Spleen (tissue), 11 donors: ENCODE results near the gene KDM2B. TPM values are rescaled to one million over a fixed set of nuclear protein-coding genes. Genes with fewer than 3 reads are reported as not detected.

Experiments
- DNase-seq: peaks from one replicate; pipeline ENCODE4 v3.0.0-alpha.2; 2020
- H3K27ac ChIP-seq, 8 donors: fragments of 200-600 bp; sonication (generic) in 7 of 8; 1 replicate in 4 of 8; 2 replicates in 4 of 8; pipeline versions ENCODE4 v1.5.0 to v1.8.0; 2016 to 2021; ENCODE audit warnings: inconsistent platforms in 4 of 8, mild to moderate bottlenecking in 4 of 8, moderate library complexity in 1 of 8
- H3K27me3 ChIP-seq, 7 donors: fragments of 200-600 bp; sonication (generic) in 6 of 7; replicated peaks in 1 of 7; 1 replicate in 4 of 7; 2 replicates in 3 of 7; pipeline versions ENCODE4 v1.5.0 to v1.8.0; 2016 to 2021; ENCODE audit warnings: inconsistent platforms in 3 of 7, mild to moderate bottlenecking in 1 of 7
- H3K36me3 ChIP-seq, 6 donors: fragments of 200-600 bp; sonication (generic) in 5 of 6; 1 replicate in 4 of 6; 2 replicates in 2 of 6; pipeline versions ENCODE4 v1.5.0 to v1.8.0; 2016 to 2021; ENCODE audit warnings: inconsistent platforms in 2 of 6
- H3K4me1 ChIP-seq, 6 donors: fragments of 200-600 bp; sonication (generic) in 5 of 6; 1 replicate in 3 of 6; 2 replicates in 3 of 6; pipeline versions ENCODE4 v1.5.0 to v1.8.0; 2016 to 2021; ENCODE audit warnings: inconsistent platforms in 3 of 6
- H3K4me3 ChIP-seq, 8 donors: fragments of 200-600 bp; sonication (generic) in 7 of 8; 1 replicate in 4 of 8; 2 replicates in 4 of 8; pipeline versions ENCODE4 v1.5.0 to v1.8.0; 2016 to 2021; ENCODE audit warnings: inconsistent platforms in 4 of 8, mild to moderate bottlenecking in 4 of 8, moderate library complexity in 2 of 8
- H3K9me3 ChIP-seq, 8 donors: fragments of 200-600 bp; sonication (generic) in 7 of 8; 1 replicate in 4 of 8; 2 replicates in 4 of 8; pipeline versions ENCODE4 v1.5.0 to v1.8.0; 2016 to 2021; ENCODE audit warnings: inconsistent platforms in 4 of 8
- CTCF ChIP-seq, 11 experiments: fragments of 200-600 bp in 7 of 11; fragments of 450-650 bp in 4 of 11; sonication (generic) in 4 of 11; IDR thresholded peaks in 8 of 11; conservative IDR thresholded peaks in 3 of 11; 1 replicate in 7 of 11; 2 replicates in 4 of 11; pipeline versions ENCODE4 v1.4.0 to v1.8.0; 2016 to 2021; ENCODE audit warnings: antibody characterized with exemption in 11 of 11, inconsistent platforms in 4 of 11, mild to moderate bottlenecking in 1 of 11
- POLR2A ChIP-seq, 3 donors: fragments of 450-650 bp; IDR thresholded peaks; one replicate each; pipeline ENCODE4 v1.5.1; 2017; ENCODE audit warnings: antibody characterized with exemption in 3 of 3, mild to moderate bottlenecking in 1 of 3
- POLR2AphosphoS5 ChIP-seq, 3 donors: sonication (generic); formaldehyde crosslinking; IDR thresholded peaks; one replicate each; pipeline ENCODE4 v1.5.1; 2017; ENCODE audit warnings: antibody characterized with exemption in 3 of 3
- WGBS, 5 donors: extraction: QIAGEN DNeasy Blood & Tissue Kit in 3 of 5; methylation state at CpG; one replicate each; pipeline versions ENCODE4 v1.1.5 to v1.1.7; 2013 to 2018; 5-methylcytosine and 5-hydroxymethylcytosine counted together
- intact Hi-C: fragments of 100-400 bp; cut with DNase I; formaldehyde crosslinking; loops from one replicate; pipeline ENCODE4 v1.15.0; 2023; ENCODE audit warnings: low total_unique reads
- polyA plus RNA-seq, 3 donors: library from polyadenylated mRNA; stranded (reverse); fragments of 200-250 nt; gene quantifications; one replicate each; pipeline ENCODE4 v1.2.1, GENCODE V29; 2013
- total RNA-seq, 7 donors: library from RNA; depleted of rRNA in 3 of 7; stranded (reverse); fragments of >200 nt in 3 of 7; fragmentation: NEBNext Ultra II Directional in 4 of 7; extraction: Animal tissue kit (Norgen Biotek cat#: 25700) in 4 of 7; gene quantifications; one replicate each; pipeline versions ENCODE4 v1.1.0 to v1.2.1, GENCODE V29; 2016 to 2021
- donor health status: healthy with polysubstance abuse.
- donor health status: DM: no; HTN: no; CAD: no; lungs with moderate emphysema.
- donor health status: DM: no; HTN: no; CAD: no.
- donor health status: Bipolar disorder and iron deficiency.
- donor health status: healthy.
- donor health status: DM: no; HTN: no; CAD: no.
- donor health status: DM: yes; HTN: yes; CAD: no.

The KDM2B gene
- total and polyA plus RNA-seq, 10 donors: 20.8 to 56.2 (median 40.1) TPM

GRCh38 chr12:121562488-121562887 is 18.3 kb downstream of the KDM2B start:
- TF ChIP-seq CTCF (IDR thresholded peaks at IDR 0.05 in 8 of 11, conservative IDR thresholded peaks at IDR 0.05 in 3 of 11) (no peak), POLR2AphosphoS5 (IDR thresholded peaks at IDR 0.05) (no peak), POLR2A (IDR thresholded peaks at IDR 0.05) (no peak)

GRCh38 chr12:121561009-121561395 is 19.8 kb downstream of the KDM2B start:
- no peak for DNase-seq
- Histone ChIP-seq H3K36me3 (peaks cover 0 to 16% (median 0%) of the 10 kb centered on the region in 6 donors), H3K27ac (peak overlapping the region in 1 of 8 donors; percentile 5), H3K9me3 (no peaks in the 10 kb centered on the region), H3K4me1 (peaks cover 0 to 37% (median 11%) of the 10 kb centered on the region in 6 donors), H3K4me3 (no peak overlapping the region), H3K27me3 (no peaks in the 10 kb centered on the region)
- TF ChIP-seq CTCF (IDR thresholded peaks at IDR 0.05 in 8 of 11, conservative IDR thresholded peaks at IDR 0.05 in 3 of 11): no peak
- TF ChIP-seq POLR2A (IDR thresholded peaks at IDR 0.05): no peak
- TF ChIP-seq POLR2AphosphoS5 (IDR thresholded peaks at IDR 0.05): no peak
- intact Hi-C loops: no loop called here
- 86 to 97% (median 92%) methylated on average over 15 to 16 of the region's 16 CpGs for WGBS, 5 donors

More at GRCh38 chr12:121562488-121562887, 18.3 kb downstream of the KDM2B start:
- intact Hi-C loops: no loop called here
- H3K4me1 ChIP-seq: peaks cover 0 to 35% (median 11%) of the 10 kb centered on the region in 6 donors
- DNase-seq: no peak
- H3K27ac ChIP-seq: no peak overlapping the region
- 44 to 92% (median 79%) methylated on average over 1 of the region's 1 CpG for WGBS, 5 donors
- H3K9me3 ChIP-seq: no peaks in the 10 kb centered on the region
- no peaks in the 10 kb centered on the region for H3K27me3 ChIP-seq
- H3K4me3 ChIP-seq: no peak overlapping the region
- H3K36me3 ChIP-seq: peaks cover 0 to 23% (median 0%) of the 10 kb centered on the region in 6 donors

GRCh38 chr12:121560392-121561008 is 20.3 kb downstream of the KDM2B start:
- Histone ChIP-seq H3K9me3 (no peaks in the 10 kb centered on the region), H3K36me3 (peaks cover 0 to 15% (median 0%) of the 10 kb centered on the region in 6 donors), H3K27me3 (no peaks in the 10 kb centered on the region), H3K4me1 (peaks cover 0 to 37% (median 11%) of the 10 kb centered on the region in 6 donors), H3K27ac (peak overlapping the region in 1 of 8 donors; percentile 5), H3K4me3 (no peak overlapping the region)
- intact Hi-C loops: no loop called here
- DNase-seq: no peak
- WGBS, 5 donors: 49 to 57% (median 51%) methylated on average over 8 of the region's 8 CpGs
- TF ChIP-seq POLR2A (IDR thresholded peaks at IDR 0.05) (no peak), CTCF (IDR thresholded peaks at IDR 0.05 in 8 of 11, conservative IDR thresholded peaks at IDR 0.05 in 3 of 11) (no peak), POLR2AphosphoS5 (IDR thresholded peaks at IDR 0.05) (no peak)

- 89 to 97% (median 93%) methylated on average over 7 of the region's 7 CpGs for WGBS, 5 donors
- Histone ChIP-seq H3K4me3 (no peak overlapping the region), H3K4me1 (peaks cover 0 to 37% (median 11%) of the 10 kb centered on the region in 6 donors), H3K27ac (no peak overlapping the region), H3K27me3 (no peaks in the 10 kb centered on the region), H3K9me3 (no peaks in the 10 kb centered on the region), H3K36me3 (peaks cover 0 to 15% (median 0%) of the 10 kb centered on the region in 6 donors)
- intact Hi-C loops: no loop called here
- TF ChIP-seq POLR2AphosphoS5 (IDR thresholded peaks at IDR 0.05) (no peak), CTCF (IDR thresholded peaks at IDR 0.05 in 8 of 11, conservative IDR thresholded peaks at IDR 0.05 in 3 of 11) (no peak), POLR2A (IDR thresholded peaks at IDR 0.05) (no peak)
- no peak for DNase-seq
Observed at GRCh38 chr12:121558956-121559355, 21.9 kb downstream of the KDM2B start.
